GM10248 (cell line): ENCODE data around the gene ISG20L2.

ENCODE experiments used
- CTCF ChIA-PET: fragments of 300-600 bp; sonication (Branson Sonifier 250); formaldehyde crosslinking; extraction: SDS; loops from one replicate; lab custom pipeline; 2021; ENCODE audit warnings: antibody characterized with exemption; lab: Yijun Ruan, JAX
- POLR2A ChIA-PET: fragments of 350-650 bp; sonication (Branson Sonifier 250); formaldehyde crosslinking; extraction: SDS; loops from one replicate; lab custom pipeline; 2020; ENCODE audit warnings: antibody characterized with exemption; lab: Yijun Ruan, JAX
- DNase-seq: peaks from one replicate; pipeline ENCODE4 v3.0.0; 2012; ENCODE audit errors: extremely low spot score
- CTCF ChIP-seq: IDR thresholded peaks from 2 replicates; pipeline ENCODE4 v1.5.1; 2012; ENCODE audit warnings: mild to moderate bottlenecking, low read depth; ENCODE audit errors: extremely low read depth, missing control alignments, control extremely low read depth

Gene ISG20L2

GRCh38 chr1:156750191-156750672 is 21.7 kb upstream of the ISG20L2 start:
- DNase-seq: no peak
- CTCF ChIA-PET: interaction anchor here (0.9 kb wide), 1 partner anchor 24 kb away, joined by 4 read pairs; no protein-coding TSS in a partner anchor
- no peak for TF ChIP-seq CTCF
- POLR2A ChIA-PET: interaction anchor here (1.3 kb wide), 1 partner anchor 17 kb away, joined by 6 read pairs; the partner anchor contains the start of gene PRCC

- TF ChIP-seq CTCF: no peak
- CTCF ChIA-PET: interaction anchor here (0.9 kb wide), 1 partner anchor 24 kb away, joined by 4 read pairs; no protein-coding TSS in a partner anchor
- DNase-seq: no peak
- POLR2A ChIA-PET: no interaction called here
Observed at GRCh38 chr1:156749419-156750118, 21.0 kb upstream of the ISG20L2 start.

GRCh38 chr1:156748670-156749418 is 20.3 kb upstream of the ISG20L2 start:
- POLR2A ChIA-PET: no interaction called here
- DNase-seq: no peak
- CTCF ChIA-PET: interaction anchor here (1.8 to 5.0 kb wide), 2 partner anchors 14 to 22 kb away, joined by 5 to 47 read pairs; partner anchors contain the start of genes ISG20L2 and METTL25B
- TF ChIP-seq CTCF: no peak

GRCh38 chr1:156747742-156748669 is 19.4 kb upstream of the ISG20L2 start:
- ChIA-PET CTCF (interaction anchor here (1.2 to 5.0 kb wide), 6 partner anchors 8 to 24 kb away, joined by 4 to 47 read pairs (median 6); partner anchors contain the start of genes ISG20L2 and METTL25B), POLR2A (no interaction called here)
- TF ChIP-seq CTCF: no peak
- DNase-seq: no peak

GRCh38 chr1:156746728-156747631 is 18.4 kb upstream of the ISG20L2 start:
- ChIA-PET CTCF (interaction anchor here (1.0 to 5.0 kb wide), 7 partner anchors 9 to 25 kb away, joined by 3 to 47 read pairs (median 5); partner anchors contain the start of genes ISG20L2, METTL25B and PRCC), POLR2A (no interaction called here)
- DNase-seq: peak; percentile 62
- TF ChIP-seq CTCF: no peak
